HepG2 (cell line): ENCODE data around the gene ABHD17A. TPM values are rescaled to one million over a fixed set of nuclear protein-coding genes. Genes with fewer than 3 reads are reported as not detected.

Experiments
- ARNT2 ChIP-seq: sonication (generic); formaldehyde crosslinking; IDR thresholded peaks from 2 replicates; pipeline ENCODE4 v1.8.0; 2022; ENCODE audit warnings: mild to moderate bottlenecking, low read depth, missing genetic modification reagents, moderate library complexity
- ATF7 ChIP-seq, 2 experiments: fragments of 450-650 bp in 1 of 2; sonication (generic) in 1 of 2; formaldehyde crosslinking in 1 of 2; IDR thresholded peaks; 2 replicates each; pipeline versions ENCODE4 v1.4.0 to v1.6.1; 2016 to 2020; ENCODE audit warnings: antibody characterized with exemption in 1 of 2, mild to moderate bottlenecking in 1 of 2, missing genetic modification reagents in 1 of 2
- HDAC1 ChIP-seq: sonication (generic); formaldehyde crosslinking; IDR thresholded peaks from 2 replicates; pipeline ENCODE4 v1.5.1; 2020; ENCODE audit warnings: mild to moderate bottlenecking, missing genetic modification reagents
- LRRFIP1 ChIP-seq: sonication (generic); formaldehyde crosslinking; conservative IDR thresholded peaks from 2 replicates; pipeline ENCODE4 v1.4.0; 2020; ENCODE audit warnings: missing genetic modification reagents
- MLX ChIP-seq: IDR thresholded peaks from 2 replicates; pipeline ENCODE4 v1.6.1; 2016
- RARA ChIP-seq: IDR thresholded peaks from 2 replicates; pipeline ENCODE4 v1.6.1; 2016; ENCODE audit warnings: missing genetic modification reagents, missing compliant biosample characterization
- REL ChIP-seq: sonication (generic); formaldehyde crosslinking; conservative IDR thresholded peaks from 2 replicates; pipeline ENCODE4 v1.8.0; 2022; ENCODE audit warnings: mild to moderate bottlenecking, missing genetic modification reagents, moderate library complexity
- SRSF9 ChIP-seq: fragments of 200-400 bp; formaldehyde crosslinking; IDR thresholded peaks from 2 replicates; pipeline ENCODE4 v1.6.1; 2018; ENCODE audit warnings: borderline replicate concordance, mild to moderate bottlenecking, low read depth, low read length; ENCODE audit not compliant: insufficient read depth, poor library complexity, severe bottlenecking
- ZMYM4 ChIP-seq: sonication (generic); formaldehyde crosslinking; IDR thresholded peaks from 2 replicates; pipeline ENCODE4 v1.8.1; 2023; ENCODE audit warnings: mild to moderate bottlenecking, missing genetic modification reagents
- ZNF350 ChIP-seq: sonication (generic); formaldehyde crosslinking; IDR thresholded peaks from 2 replicates; pipeline ENCODE4 v1.4.0; 2020; ENCODE audit warnings: mild to moderate bottlenecking, low read depth, missing genetic modification reagents, borderline replicate concordance
- ZNF460 ChIP-seq: sonication (generic); formaldehyde crosslinking; IDR thresholded peaks from 2 replicates; pipeline ENCODE4 v1.5.1; 2020; ENCODE audit warnings: missing genetic modification reagents, mild to moderate bottlenecking, borderline replicate concordance
- ZNF607 ChIP-seq: sonication (generic); formaldehyde crosslinking; IDR thresholded peaks from 2 replicates; pipeline ENCODE4 v1.5.1; 2020; ENCODE audit warnings: missing genetic modification reagents, mild to moderate bottlenecking, borderline replicate concordance
- polyA plus RNA-seq, 8 experiments: library from polyadenylated mRNA; depleted of rRNA in 3 of 8; stranded (reverse) in 7 of 8; unstranded in 1 of 8; fragments of >200 nt; fragmentation: Illumina TruSeq in 4 of 8; extraction: Trizol in 4 of 8; gene quantifications; 2 replicates each; pipeline versions ENCODE4 v1.2.1 to v1.2.3, GENCODE V29; 2011 to 2016; ENCODE audit warnings: low read depth in 4 of 8, missing spikeins in 1 of 8, mixed read lengths in 1 of 8; ENCODE audit not compliant: insufficient read depth in 1 of 8
- total RNA-seq, 5 experiments: library from RNA; depleted of rRNA; stranded (reverse); fragments of >200 nt; fragmentation: Illumina TruSeq; extraction: Trizol; gene quantifications; 2 replicates each; pipeline ENCODE4 v1.2.3, GENCODE V29; 2016; ENCODE audit warnings: low read depth in 1 of 5
- TF ChIP-seq, protein P1 (sequence below): sonication (generic); formaldehyde crosslinking; IDR thresholded peaks from 2 replicates; pipeline ENCODE4 v1.9.0; 2021; ENCODE audit warnings: mild to moderate bottlenecking, missing genetic modification reagents
- TF ChIP-seq, protein P2 (sequence below): sonication (generic); formaldehyde crosslinking; IDR thresholded peaks from 2 replicates; pipeline ENCODE4 v1.4.0; 2020; ENCODE audit warnings: missing genetic modification reagents

Gene ABHD17A
- total and polyA plus RNA-seq, 2 of the 13 experiments (the other 11 are each of a cell fraction or from before 2014, with no cell fraction given): 27.7 to 40.8 TPM

DNA sequence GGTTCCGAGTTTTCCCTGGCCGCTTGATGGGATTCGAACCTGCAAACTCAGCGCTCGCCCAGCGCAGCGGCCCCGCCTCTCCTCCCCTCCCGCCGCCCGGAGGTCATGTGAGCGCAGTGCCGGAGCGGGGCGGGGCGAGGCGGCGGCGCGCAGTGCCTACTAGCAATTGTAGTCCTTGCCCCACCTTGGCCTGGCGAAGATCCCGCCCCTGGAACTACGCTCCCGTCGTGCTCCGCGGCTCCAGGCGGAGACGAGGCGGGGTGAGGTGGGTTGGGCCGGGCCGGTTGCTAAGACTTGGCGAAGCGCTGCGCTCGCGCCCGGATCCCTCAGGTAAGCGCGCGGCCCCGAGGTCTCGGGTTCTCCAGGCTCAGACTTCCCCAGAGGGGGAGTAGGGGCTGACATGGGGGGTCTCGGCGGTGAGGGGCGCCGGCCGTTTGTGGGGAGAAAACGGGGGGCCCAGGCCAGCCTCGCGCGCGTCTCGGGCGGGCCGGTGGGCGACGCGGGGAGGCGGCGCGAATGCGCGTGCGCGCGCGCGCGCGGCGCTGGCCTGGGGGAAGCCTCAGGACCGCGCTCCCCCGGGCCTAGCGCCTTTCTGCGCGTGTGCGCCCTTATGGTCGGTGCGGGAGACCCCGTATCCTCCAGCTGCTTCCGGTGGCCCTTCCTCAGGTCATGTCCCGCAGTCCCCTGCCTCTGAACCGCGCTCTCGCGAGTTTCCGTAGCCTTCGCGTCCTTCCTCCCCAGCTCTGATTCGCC is 20.0 kb upstream of the ABHD17A start, which contains the start of the genes ADAT3 and SCAMP4 (continued):
- TF ChIP-seq, protein P1, sequence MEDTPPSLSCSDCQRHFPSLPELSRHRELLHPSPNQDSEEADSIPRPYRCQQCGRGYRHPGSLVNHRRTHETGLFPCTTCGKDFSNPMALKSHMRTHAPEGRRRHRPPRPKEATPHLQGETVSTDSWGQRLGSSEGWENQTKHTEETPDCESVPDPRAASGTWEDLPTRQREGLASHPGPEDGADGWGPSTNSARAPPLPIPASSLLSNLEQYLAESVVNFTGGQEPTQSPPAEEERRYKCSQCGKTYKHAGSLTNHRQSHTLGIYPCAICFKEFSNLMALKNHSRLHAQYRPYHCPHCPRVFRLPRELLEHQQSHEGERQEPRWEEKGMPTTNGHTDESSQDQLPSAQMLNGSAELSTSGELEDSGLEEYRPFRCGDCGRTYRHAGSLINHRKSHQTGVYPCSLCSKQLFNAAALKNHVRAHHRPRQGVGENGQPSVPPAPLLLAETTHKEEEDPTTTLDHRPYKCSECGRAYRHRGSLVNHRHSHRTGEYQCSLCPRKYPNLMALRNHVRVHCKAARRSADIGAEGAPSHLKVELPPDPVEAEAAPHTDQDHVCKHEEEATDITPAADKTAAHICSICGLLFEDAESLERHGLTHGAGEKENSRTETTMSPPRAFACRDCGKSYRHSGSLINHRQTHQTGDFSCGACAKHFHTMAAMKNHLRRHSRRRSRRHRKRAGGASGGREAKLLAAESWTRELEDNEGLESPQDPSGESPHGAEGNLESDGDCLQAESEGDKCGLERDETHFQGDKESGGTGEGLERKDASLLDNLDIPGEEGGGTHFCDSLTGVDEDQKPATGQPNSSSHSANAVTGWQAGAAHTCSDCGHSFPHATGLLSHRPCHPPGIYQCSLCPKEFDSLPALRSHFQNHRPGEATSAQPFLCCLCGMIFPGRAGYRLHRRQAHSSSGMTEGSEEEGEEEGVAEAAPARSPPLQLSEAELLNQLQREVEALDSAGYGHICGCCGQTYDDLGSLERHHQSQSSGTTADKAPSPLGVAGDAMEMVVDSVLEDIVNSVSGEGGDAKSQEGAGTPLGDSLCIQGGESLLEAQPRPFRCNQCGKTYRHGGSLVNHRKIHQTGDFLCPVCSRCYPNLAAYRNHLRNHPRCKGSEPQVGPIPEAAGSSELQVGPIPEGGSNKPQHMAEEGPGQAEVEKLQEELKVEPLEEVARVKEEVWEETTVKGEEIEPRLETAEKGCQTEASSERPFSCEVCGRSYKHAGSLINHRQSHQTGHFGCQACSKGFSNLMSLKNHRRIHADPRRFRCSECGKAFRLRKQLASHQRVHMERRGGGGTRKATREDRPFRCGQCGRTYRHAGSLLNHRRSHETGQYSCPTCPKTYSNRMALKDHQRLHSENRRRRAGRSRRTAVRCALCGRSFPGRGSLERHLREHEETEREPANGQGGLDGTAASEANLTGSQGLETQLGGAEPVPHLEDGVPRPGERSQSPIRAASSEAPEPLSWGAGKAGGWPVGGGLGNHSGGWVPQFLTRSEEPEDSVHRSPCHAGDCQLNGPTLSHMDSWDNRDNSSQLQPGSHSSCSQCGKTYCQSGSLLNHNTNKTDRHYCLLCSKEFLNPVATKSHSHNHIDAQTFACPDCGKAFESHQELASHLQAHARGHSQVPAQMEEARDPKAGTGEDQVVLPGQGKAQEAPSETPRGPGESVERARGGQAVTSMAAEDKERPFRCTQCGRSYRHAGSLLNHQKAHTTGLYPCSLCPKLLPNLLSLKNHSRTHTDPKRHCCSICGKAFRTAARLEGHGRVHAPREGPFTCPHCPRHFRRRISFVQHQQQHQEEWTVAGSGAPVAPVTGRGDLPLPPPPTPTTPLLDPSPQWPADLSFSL (CRISPR knock-in tag): no peak
- TF ChIP-seq MLX (peak; percentile 47; the same call in 1 of the 2 replicates), ARNT2 (peak; percentile 57; the same call in 1 of the 2 replicates), ZNF350 (CRISPR knock-in tag) (0 out of 2 replicates have a peak, but pooled peaks have one; percentile 23), REL (CRISPR knock-in tag) (no peak), ATF7 (IDR thresholded peaks at IDR 0.05) (no peak), ATF7 (CRISPR knock-in tag; IDR thresholded peaks at IDR 0.05) (no peak), ZMYM4 (CRISPR knock-in tag) (peak; percentile 65), SRSF9 (no peak), HDAC1 (peak; percentile 54; the same call in 1 of the 2 replicates), ZNF460 (CRISPR knock-in tag) (no peak), RARA (peak; percentile 59), ZNF607 (CRISPR knock-in tag) (peak; percentile 74; the same call in 1 of the 2 replicates), LRRFIP1 (CRISPR knock-in tag) (no peak)
- TF ChIP-seq, protein P2, sequence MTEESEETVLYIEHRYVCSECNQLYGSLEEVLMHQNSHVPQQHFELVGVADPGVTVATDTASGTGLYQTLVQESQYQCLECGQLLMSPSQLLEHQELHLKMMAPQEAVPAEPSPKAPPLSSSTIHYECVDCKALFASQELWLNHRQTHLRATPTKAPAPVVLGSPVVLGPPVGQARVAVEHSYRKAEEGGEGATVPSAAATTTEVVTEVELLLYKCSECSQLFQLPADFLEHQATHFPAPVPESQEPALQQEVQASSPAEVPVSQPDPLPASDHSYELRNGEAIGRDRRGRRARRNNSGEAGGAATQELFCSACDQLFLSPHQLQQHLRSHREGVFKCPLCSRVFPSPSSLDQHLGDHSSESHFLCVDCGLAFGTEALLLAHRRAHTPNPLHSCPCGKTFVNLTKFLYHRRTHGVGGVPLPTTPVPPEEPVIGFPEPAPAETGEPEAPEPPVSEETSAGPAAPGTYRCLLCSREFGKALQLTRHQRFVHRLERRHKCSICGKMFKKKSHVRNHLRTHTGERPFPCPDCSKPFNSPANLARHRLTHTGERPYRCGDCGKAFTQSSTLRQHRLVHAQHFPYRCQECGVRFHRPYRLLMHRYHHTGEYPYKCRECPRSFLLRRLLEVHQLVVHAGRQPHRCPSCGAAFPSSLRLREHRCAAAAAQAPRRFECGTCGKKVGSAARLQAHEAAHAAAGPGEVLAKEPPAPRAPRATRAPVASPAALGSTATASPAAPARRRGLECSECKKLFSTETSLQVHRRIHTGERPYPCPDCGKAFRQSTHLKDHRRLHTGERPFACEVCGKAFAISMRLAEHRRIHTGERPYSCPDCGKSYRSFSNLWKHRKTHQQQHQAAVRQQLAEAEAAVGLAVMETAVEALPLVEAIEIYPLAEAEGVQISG (CRISPR knock-in tag): peak; percentile 85
